GM12878 (cell line): Measurements from ENCODE around the gene PPP4R3B. TPM values are rescaled to one million over a fixed set of nuclear protein-coding genes. Genes with fewer than 3 reads are reported as not detected.

ENCODE experiments used
- ATAC-seq: fragments of 200-7000 bp; cut with Tn5 transposase; 3 replicates; pipeline ENCODE4 v1.9.1; 2020; ENCODE audit warnings: mild to moderate bottlenecking, moderate library complexity
- BruUV-seq: library from RNA; stranded (reverse); fragments of 400-500 nt; replicated peaks from 2 replicates; lab custom pipeline; 2021; lab: Mats Ljungman, UMichigan
- CTCF ChIA-PET: fragments of 300-600 bp; sonication (Branson Sonifier 250); formaldehyde crosslinking; extraction: SDS; loops from one replicate; lab custom pipeline; 2021; ENCODE audit warnings: inconsistent platforms; lab: Yijun Ruan, JAX
- POLR2A ChIA-PET: fragments of 350-600 bp; formaldehyde crosslinking; extraction: SDS; loops from one replicate; lab custom pipeline; 2021; ENCODE audit warnings: inconsistent platforms; lab: Charles Lee
- RAD21 ChIA-PET: fragments of 300-600 bp; sonication (Branson Sonifier 250); formaldehyde crosslinking; loops from one replicate; lab custom pipeline; 2023; ENCODE audit warnings: antibody characterized with exemption; ENCODE audit not compliant: unreplicated experiment; lab: Charles Lee
- SMC1A ChIA-PET: fragments of 300-600 bp; sonication (Branson Sonifier 250); formaldehyde crosslinking; loops from one replicate; lab custom pipeline; 2023; ENCODE audit not compliant: unreplicated experiment, uncharacterized antibody; lab: Charles Lee
- DNase-seq: peaks from one replicate; pipeline ENCODE4 v3.0.0-alpha.2; 2011; ENCODE audit warnings: low read depth, low spot score
- FAIRE-seq: peaks from 3 replicates; lab custom pipeline; 2011; peaks lifted over from hg19 to GRCh38; lab: Jason Lieb, UNC
- H2AFZ ChIP-seq: 2 replicates; pipeline ENCODE4 v1.6.0; 2011; ENCODE audit warnings: low read depth, low read length, control low read depth; ENCODE audit not compliant: control insufficient read depth
- H3K27ac ChIP-seq: 2 replicates; pipeline ENCODE4 v1.5.1; 2011; ENCODE audit warnings: control low read depth; ENCODE audit not compliant: control insufficient read depth, insufficient read depth
- H3K27me3 ChIP-seq, 2 experiments: replicated peaks in 1 of 2; 2 replicates each; pipeline versions ENCODE4 v1.6.0 to v1.6.1; 2011; ENCODE audit warnings: low read length in 1 of 2; ENCODE audit not compliant: control insufficient read depth in 2 of 2, insufficient read depth in 2 of 2
- H3K36me3 ChIP-seq, 2 experiments: 2 replicates each; pipeline ENCODE4 v1.5.1; 2011; ENCODE audit warnings: low read length in 1 of 2; ENCODE audit not compliant: control insufficient read depth in 2 of 2, insufficient read depth in 2 of 2
- H3K4me1 ChIP-seq: 2 replicates; pipeline ENCODE4 v1.6.1; 2011; ENCODE audit warnings: mild to moderate bottlenecking, low read length, moderate library complexity, mixed read lengths; ENCODE audit not compliant: control insufficient read depth, insufficient read depth
- H3K4me2 ChIP-seq: 2 replicates; pipeline ENCODE4 v1.6.0; 2011; ENCODE audit warnings: control low read depth; ENCODE audit not compliant: control insufficient read depth, insufficient read depth
- H3K4me3 ChIP-seq: fragments of 200-600 bp; sonication (generic); 2 replicates; pipeline ENCODE4 v1.5.1; 2016
- H3K79me2 ChIP-seq: 2 replicates; pipeline ENCODE4 v1.6.0; 2011; ENCODE audit warnings: low read length; ENCODE audit not compliant: control insufficient read depth, insufficient read depth
- H3K9ac ChIP-seq: 2 replicates; pipeline ENCODE4 v1.8.0; 2011; ENCODE audit warnings: low read length, control low read depth, mixed read lengths; ENCODE audit not compliant: control insufficient read depth, insufficient read depth
- H3K9me3 ChIP-seq: replicated peaks from 3 replicates; pipeline ENCODE4 v1.5.1; 2011; ENCODE audit warnings: mild to moderate bottlenecking, low read length; ENCODE audit not compliant: control insufficient read depth, insufficient read depth
- H4K20me1 ChIP-seq: 2 replicates; pipeline ENCODE4 v1.6.0; 2011; ENCODE audit not compliant: control insufficient read depth, insufficient read depth
- BACH1 ChIP-seq: fragments of 450-650 bp; IDR thresholded peaks from 2 replicates; pipeline ENCODE4 v1.6.1; 2017; ENCODE audit warnings: mild to moderate bottlenecking, borderline replicate concordance
- E4F1 ChIP-seq: fragments of 450-650 bp; IDR thresholded peaks from 2 replicates; pipeline ENCODE4 v1.6.1; 2018; ENCODE audit warnings: borderline replicate concordance, mild to moderate bottlenecking; ENCODE audit not compliant: partially characterized antibody
- IKZF2 ChIP-seq, 2 experiments: fragments of 450-650 bp; IDR thresholded peaks; 2 replicates each; pipeline ENCODE4 v1.6.1; 2017; ENCODE audit warnings: mild to moderate bottlenecking in 2 of 2, moderate library complexity in 2 of 2
- RAD21 ChIP-seq: IDR thresholded peaks from 2 replicates; pipeline ENCODE4 v1.6.1; 2011; ENCODE audit warnings: mild to moderate bottlenecking, low read depth, low read length, moderate library complexity; ENCODE audit not compliant: insufficient read depth
- SMAD1 ChIP-seq: fragments of 450-650 bp; IDR thresholded peaks from 2 replicates; pipeline ENCODE4 v1.6.1; 2018; ENCODE audit warnings: mild to moderate bottlenecking, low read depth; ENCODE audit not compliant: partially characterized antibody
- SMARCA5 ChIP-seq: fragments of 450-650 bp; IDR thresholded peaks from 2 replicates; pipeline ENCODE4 v1.6.1; 2017; ENCODE audit warnings: mild to moderate bottlenecking
- ZBTB11 ChIP-seq: fragments of 450-650 bp; formaldehyde crosslinking; IDR thresholded peaks from 2 replicates; pipeline ENCODE4 v1.5.0; 2022; ENCODE audit warnings: mild to moderate bottlenecking, missing genetic modification characterization
- ZNF207 ChIP-seq: fragments of 450-650 bp; IDR thresholded peaks from 2 replicates; pipeline ENCODE4 v1.6.1; 2014; ENCODE audit warnings: antibody characterized with exemption, mild to moderate bottlenecking, borderline replicate concordance
- ZNF592 ChIP-seq: fragments of 450-650 bp; IDR thresholded peaks from 2 replicates; pipeline ENCODE4 v1.6.1; 2017; ENCODE audit warnings: mild to moderate bottlenecking, moderate library complexity
- WGBS: methylation state at CpG from one replicate; pipeline ENCODE4 v1.1.6; 2016; ENCODE audit warnings: low lambda C conversion rate; ENCODE audit not compliant: insufficient replicate concordance, insufficient coverage; ENCODE audit errors: missing lambda C conversion rate; 5-methylcytosine and 5-hydroxymethylcytosine counted together
- in situ Hi-C: fragments of 300-500 bp; cut with MboI; formaldehyde crosslinking; loops from 9 replicates; pipeline ENCODE4 v1.14.3; 2018; ENCODE audit warnings: mixed read lengths
- intact Hi-C: fragments of 100-400 bp; cut with micrococcal nuclease; formaldehyde crosslinking; loops from one replicate; pipeline ENCODE4 v1.14.2; 2022; ENCODE audit not compliant: unreplicated experiment
- polyA plus RNA-seq, 11 experiments: library from polyadenylated mRNA; depleted of rRNA in 4 of 11; unstranded in 6 of 11; stranded (reverse) in 5 of 11; fragments of >200 nt; fragmentation: Nextera tagmentation in 4 of 11; fragmentation: Illumina TruSeq in 1 of 11; extraction: Ambion mirVana in 4 of 11; extraction: Trizol in 1 of 11; gene quantifications; 1 replicate in 1 of 11; 2 replicates in 10 of 11; pipeline versions ENCODE4 v1.2.1 to v1.2.3, GENCODE V29; 2011 to 2016; ENCODE audit warnings: inconsistent platforms in 2 of 11, missing spikeins in 2 of 11, low read depth in 1 of 11
- total RNA-seq, 4 experiments: library from RNA; depleted of rRNA in 3 of 4; stranded (reverse); fragments of >200 nt in 3 of 4; fragmentation: Illumina TruSeq in 1 of 4; extraction: Trizol in 1 of 4; gene quantifications; 2 replicates each; pipeline versions ENCODE4 v1.2.1 to v1.2.3, GENCODE V29; 2013 to 2021

Gene PPP4R3B
- total and polyA plus RNA-seq, 10 of the 15 experiments (the other 5 are each of a cell fraction or from before 2014, with no cell fraction given): 10.9 to 70.1 (median 49.2) TPM

- H3K4me3 ChIP-seq: no peak overlapping the region
- RAD21 ChIA-PET: no interaction called here
- no TSS peak for BruUV-seq
- CTCF ChIA-PET: no interaction called here
- no peaks in the 10 kb centered on the region for H3K9me3 ChIP-seq
- H3K4me2 ChIP-seq: no peak overlapping the region
- H4K20me1 ChIP-seq: no peaks in the 10 kb centered on the region
- no peaks in the 10 kb centered on the region; a peak in 1 of 4 replicates for H3K36me3 ChIP-seq
- no peak for ATAC-seq
- H2AFZ ChIP-seq: no peak overlapping the region
- H3K4me1 ChIP-seq: no peaks in the 10 kb centered on the region
- SMC1A ChIA-PET: no interaction called here
- H3K27me3 ChIP-seq: no peaks in the 10 kb centered on the region
- no peak overlapping the region for H3K9ac ChIP-seq
- in situ Hi-C loops: no loop called here
- TF ChIP-seq E4F1 (no peak), RAD21 (no peak), ZBTB11 (CRISPR knock-in tag) (no peak), BACH1 (no peak), IKZF2 (IDR thresholded peaks at IDR 0.05) (no peak), SMAD1 (no peak), ZNF592 (no peak), ZNF207 (no peak), SMARCA5 (no peak)
- TF ChIP-seq, all 136 proteins: peak for 0
- POLR2A ChIA-PET: no interaction called here
- intact Hi-C loops: no loop called here
- peaks cover 9% of the 10 kb centered on the region for H3K79me2 ChIP-seq
- FAIRE-seq (no peak), DNase-seq (no peak)
- H3K27ac ChIP-seq: no peak overlapping the region
- WGBS: 100% methylated on average over 1 of the region's 1 CpG
Observed at GRCh38 chr2:55627915-55628314, 10.5 kb upstream of the PPP4R3B start.
